ENCODE results near the gene GPN2.

DNA sequence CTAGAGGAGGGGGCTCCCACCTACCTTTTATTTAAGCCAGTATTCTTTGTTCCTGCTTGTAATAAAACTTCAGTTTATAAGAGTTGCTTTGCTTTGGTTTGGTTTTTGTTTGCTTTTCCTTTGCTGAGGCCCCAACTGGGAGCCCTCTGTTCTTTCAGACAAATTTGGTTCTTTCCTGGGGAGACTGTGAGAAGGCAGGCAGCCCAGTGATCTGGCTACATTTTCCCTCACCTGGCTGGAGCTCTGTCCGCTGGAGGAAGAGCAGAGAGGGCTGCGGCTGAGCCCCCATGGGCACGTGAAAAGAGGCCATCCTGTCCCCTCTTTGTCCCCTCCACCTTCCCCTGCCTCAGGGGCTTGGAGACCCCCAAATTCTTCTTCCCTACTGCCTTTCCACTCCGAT lies 34.4 kb downstream of the GPN2 start:
- TF ChIP-seq CTCF (conservative IDR thresholded peaks at IDR 0.05 in 1 of 2, IDR thresholded peaks at IDR 0.05 in 1 of 2; ENCODE audit: extremely low read depth in 1 of 2, insufficient read depth in 1 of 2, low read depth in 1 of 2, low read length in 2 of 2) = no peak
- TF ChIP-seq EZH2 (IDR thresholded peaks at IDR 0.05; ENCODE audit: borderline replicate concordance, low read length) = no peak

Data from mammary epithelial cell (primary cell).